ENCODE results near the gene RNU6-1.

GRCh38 chr15:67824197-67824968 is 15.5 kb downstream of the RNU6-1 start:
- TF ChIP-seq CTCF (IDR thresholded peaks at IDR 0.05) (no peak), MAX (CRISPR knock-in tag; IDR thresholded peaks at IDR 0.05) (no peak), IRF1 (CRISPR knock-in tag; IDR thresholded peaks at IDR 0.05) (no peak), ZNF317 (CRISPR knock-in tag; IDR thresholded peaks at IDR 0.05; ENCODE audit: borderline replicate concordance, low read depth) (no peak), TEAD4 (CRISPR knock-in tag; IDR thresholded peaks at IDR 0.05) (no peak)
